Dermis lymphatic vessel endothelial cell (primary cell): ENCODE data around the gene APRT. TPM values are rescaled to one million over a fixed set of nuclear protein-coding genes. Genes with fewer than 3 reads are reported as not detected.

Experiments
- total RNA-seq: library from RNA; depleted of rRNA; stranded (reverse); fragments of >200 nt; gene quantifications from 2 replicates; pipeline ENCODE4 v1.2.1, GENCODE V29; 2014

Gene APRT, protein sequence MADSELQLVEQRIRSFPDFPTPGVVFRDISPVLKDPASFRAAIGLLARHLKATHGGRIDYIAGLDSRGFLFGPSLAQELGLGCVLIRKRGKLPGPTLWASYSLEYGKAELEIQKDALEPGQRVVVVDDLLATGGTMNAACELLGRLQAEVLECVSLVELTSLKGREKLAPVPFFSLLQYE
- total RNA-seq = 67.5 and 72.0 TPM in 2 replicates

DNA sequence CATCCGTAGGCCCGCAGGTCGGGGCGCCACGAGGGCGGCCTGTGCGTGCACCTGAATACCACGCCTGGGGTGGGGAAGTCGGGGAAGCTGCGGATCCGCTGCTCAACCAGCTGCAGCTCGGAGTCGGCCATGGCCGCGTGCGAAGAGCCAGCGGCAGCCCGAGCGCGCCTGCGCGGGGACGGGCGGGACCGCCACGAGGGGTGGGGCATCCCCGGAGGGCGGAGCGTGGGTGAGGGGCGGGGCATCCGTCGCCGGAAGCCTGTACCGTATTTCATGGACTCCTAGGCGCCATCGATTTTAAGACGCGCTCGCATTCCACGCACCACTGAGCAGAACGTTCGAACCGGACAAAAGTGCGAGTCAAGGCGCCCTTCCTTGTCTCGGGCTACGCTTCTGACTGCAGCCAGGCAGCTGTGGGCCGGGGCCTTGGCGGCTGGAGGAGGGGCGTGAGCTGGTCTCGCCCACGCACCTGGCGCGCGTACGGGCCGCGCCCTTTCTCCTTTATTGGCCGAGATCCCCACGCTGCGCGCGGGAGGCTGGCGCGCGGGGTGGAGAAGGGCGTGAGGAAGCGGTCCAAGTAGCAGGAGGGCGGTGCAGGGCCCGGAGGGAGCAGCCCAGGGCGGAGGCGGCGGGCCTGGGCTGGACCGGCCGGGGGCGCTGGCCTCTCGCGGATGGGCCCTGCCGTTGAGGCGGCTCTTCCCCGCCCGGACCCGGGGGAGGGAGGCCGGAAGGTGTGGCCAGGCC lies at the start of gene APRT:
APRT (minus strand) TSS at position 160 of the 744 bp plus-strand sequence; CDS start at position 131, 29 bp downstream.

DNA sequence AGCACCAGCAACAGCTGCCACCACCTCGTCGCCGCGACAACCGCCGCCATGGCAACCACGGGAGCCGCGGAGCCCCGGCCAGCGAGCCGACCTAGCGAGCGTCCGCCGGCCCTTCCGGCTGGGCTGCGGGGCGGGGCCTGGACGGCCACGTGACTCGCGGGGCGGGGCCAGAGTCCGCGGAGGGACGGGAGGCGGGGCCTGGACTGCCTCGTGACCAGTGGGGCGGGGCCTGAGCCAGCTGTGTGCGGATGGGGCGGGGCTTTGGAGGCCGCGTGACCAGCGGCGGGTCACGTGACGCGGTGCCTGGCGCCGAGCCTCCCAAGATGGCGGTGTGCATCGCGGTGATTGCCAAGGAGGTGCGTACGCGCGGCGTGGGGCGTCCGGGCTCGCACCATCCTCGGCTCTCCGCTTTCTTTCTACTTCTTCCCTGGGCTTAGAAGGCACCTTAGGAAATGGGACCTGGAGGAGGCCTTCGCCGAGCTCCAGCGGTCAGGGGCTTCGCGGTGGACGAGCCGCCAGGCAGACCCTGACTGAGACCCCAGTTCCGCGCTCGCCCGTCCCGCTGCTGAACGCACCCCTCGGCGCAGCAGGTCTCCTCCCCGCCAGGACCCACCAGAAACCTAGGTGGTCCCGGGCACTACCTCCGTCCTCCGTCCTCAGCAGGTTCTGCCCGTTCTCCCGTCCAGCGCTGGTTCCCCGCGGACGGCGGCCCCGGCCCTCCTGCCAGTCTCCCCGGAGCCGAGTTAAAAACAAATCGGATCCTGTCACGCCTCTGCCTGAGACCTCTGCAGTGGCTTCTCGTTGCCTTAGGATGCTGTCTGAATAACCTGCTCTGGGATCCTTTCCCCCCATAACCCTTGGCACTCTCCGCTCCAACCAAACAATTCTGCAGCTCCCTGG lies 45.4 kb upstream of the APRT start, which contains the start of the genes GALNS and TRAPPC2L:
GALNS (minus strand) TSS at position 120 of the 900 bp plus-strand sequence; CDS start at position 50, 70 bp downstream.
TRAPPC2L (plus strand) TSS at position 300 of the 900 bp plus-strand sequence; CDS start at position 324, 24 bp downstream.

DNA sequence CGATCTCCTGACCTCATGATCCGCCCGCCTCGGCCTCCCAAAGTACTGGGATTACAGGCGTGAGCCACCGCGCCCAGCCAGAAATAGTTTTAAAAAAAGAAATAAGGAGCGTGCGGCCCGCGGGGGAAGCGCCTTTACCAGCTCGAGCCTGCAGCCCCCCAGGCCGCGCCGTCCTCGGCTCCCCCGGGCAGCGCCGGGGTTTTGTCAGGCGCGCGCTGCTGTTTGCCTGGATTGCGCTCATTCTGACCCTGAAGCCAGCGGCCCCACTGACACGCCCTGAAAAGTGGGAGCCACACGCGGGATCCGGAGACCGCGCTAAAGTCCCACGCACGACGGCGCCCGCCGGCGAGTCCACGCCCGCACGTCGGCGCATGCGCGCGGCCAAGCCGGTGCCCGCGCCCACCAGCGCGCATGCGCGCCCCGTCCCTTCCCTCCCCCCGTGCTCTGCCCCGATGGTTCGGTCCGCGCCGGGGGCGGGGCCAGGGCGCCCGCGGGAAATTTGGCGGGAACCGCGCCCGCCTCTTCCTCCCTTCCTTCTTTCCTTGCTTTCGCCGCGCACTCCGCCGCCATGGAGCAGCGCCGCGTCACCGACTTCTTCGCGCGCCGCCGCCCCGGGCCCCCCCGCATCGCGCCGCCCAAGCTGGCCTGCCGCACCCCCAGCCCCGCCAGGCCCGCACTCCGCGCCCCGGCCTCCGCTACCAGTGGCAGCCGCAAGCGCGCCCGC lies 8.3 kb downstream of the APRT start, which contains the start of gene CDT1:
CDT1 (plus strand) TSS at position 526 of the 724 bp plus-strand sequence; CDS start at position 569, 43 bp downstream.

DNA sequence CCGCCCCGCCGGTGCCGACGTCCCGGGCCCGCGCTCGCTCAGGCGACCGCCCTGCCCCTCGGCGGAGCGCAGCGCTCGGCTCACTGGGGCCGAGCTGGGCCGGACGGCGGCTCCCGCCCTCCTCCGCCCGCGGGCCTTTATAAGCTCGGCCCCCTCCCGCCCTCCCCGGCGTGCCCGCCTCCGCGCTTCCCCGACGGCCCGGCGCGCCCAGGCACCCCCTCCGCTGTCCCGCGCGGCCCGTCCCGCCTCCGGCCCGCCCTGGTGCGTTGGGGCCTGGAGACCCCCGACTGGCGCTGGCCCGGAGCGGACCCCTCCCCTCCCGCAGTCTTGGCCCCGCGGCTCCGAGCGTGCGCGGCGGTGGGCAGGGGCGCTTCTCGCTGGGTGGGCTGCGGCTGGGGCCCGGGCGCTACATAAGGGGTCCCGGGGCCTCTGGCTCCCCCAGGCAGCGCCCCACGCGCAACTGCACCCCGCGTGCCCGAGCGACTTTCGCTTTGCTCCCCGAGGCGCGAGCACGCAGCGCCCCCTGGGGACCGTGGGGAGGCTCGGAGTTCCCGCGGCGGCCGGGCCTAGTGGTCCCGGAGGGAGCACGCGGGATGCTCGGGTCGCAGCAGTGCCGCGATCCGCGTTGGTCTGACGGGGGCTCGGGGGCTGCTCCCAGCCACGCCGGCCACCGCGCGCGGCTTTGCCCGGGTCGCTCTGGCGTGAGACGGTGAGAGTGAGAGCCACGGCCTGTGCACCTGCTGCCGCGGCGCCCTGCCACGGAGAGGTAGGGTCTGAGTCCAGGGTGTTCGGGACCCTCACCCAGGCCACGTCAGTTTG lies 26.4 kb downstream of the APRT start, which contains the start of gene PIEZO1:
PIEZO1 (minus strand) TSS at position 115 of the 819 bp plus-strand sequence. CDS start 256 bp downstream, outside the sequence.

Other genes with a start within 250 kb of the APRT start
- gene ZC3H18, start 241.5 kb downstream of the APRT start, total RNA-seq = 7.5 and 8.7 TPM in 2 replicates
- not detected in 2 replicates for gene IL17C, start 173.4 kb downstream of the APRT start, total RNA-seq
- 329 and 521 TPM in 2 replicates for gene CYBA, start 160.9 kb downstream of the APRT start, total RNA-seq
- 30.0 and 38.9 TPM in 2 replicates for gene MVD, start 148.8 kb downstream of the APRT start, total RNA-seq
- 0.11 and 0.17 TPM in 2 replicates for gene SNAI3, start 125.4 kb downstream of the APRT start, total RNA-seq
- gene RNF166, start 105.5 kb downstream of the APRT start, total RNA-seq = 9.7 and 11.5 TPM in 2 replicates
- gene CTU2, start 105.4 kb downstream of the APRT start, total RNA-seq = 8.9 and 10.1 TPM in 2 replicates
- gene PIEZO1, start 26.7 kb downstream of the APRT start, total RNA-seq = 309 and 321 TPM in 2 replicates
- 0.77 and 0.98 TPM in 2 replicates for gene CDT1, start 8.1 kb downstream of the APRT start, total RNA-seq
- 11.2 and 15.6 TPM in 2 replicates for gene GALNS, start 45.0 kb upstream of the APRT start, total RNA-seq
- 31.5 and 38.0 TPM in 2 replicates for gene TRAPPC2L, start 45.2 kb upstream of the APRT start, total RNA-seq
- gene PABPN1L, start 54.7 kb upstream of the APRT start, total RNA-seq = not detected in 2 replicates
- under 0.01 TPM in 1 of 2 replicates, not detected in the other for gene CBFA2T3, start 165.3 kb upstream of the APRT start, total RNA-seq